Measurements from ENCODE around the gene LMTK3.
A peak's percentile ranks its signal among the peaks of the same experiment; 100 is the strongest.
"Not testable (repeated sequence)": the region's sequence is repeated elsewhere in the genome, so short reads cannot be mapped to it uniquely, and the experiment has no call there.

LMTK3 gene

GRCh38 chr19:48487544-48487943, 24.1 kb downstream of the LMTK3 start:
- no peak for DNase-seq

- DNase-seq, result not testable (repeated sequence)
Measured at GRCh38 chr19:48486706-48487105, 24.9 kb downstream of the LMTK3 start.

GRCh38 chr19:48484931-48485612, 26.6 kb downstream of the LMTK3 start:
- no peak for DNase-seq

GRCh38 chr19:48484247-48484893, 27.3 kb downstream of the LMTK3 start:
- DNase-seq, result no peak

- no peak for DNase-seq
Measured at GRCh38 chr19:48483301-48483700, 28.3 kb downstream of the LMTK3 start.

- no peak for DNase-seq
Measured at GRCh38 chr19:48481846-48482639, 29.6 kb downstream of the LMTK3 start.

- DNase-seq, result peak; percentile 53
Measured at GRCh38 chr19:48480558-48481500, 30.8 kb downstream of the LMTK3 start.

- no peak for DNase-seq
Measured at GRCh38 chr19:48480183-48480557, 31.5 kb downstream of the LMTK3 start.

- DNase-seq, result no peak
Measured at GRCh38 chr19:48479686-48480085, 31.9 kb downstream of the LMTK3 start.

GRCh38 chr19:48478339-48479256, 33.0 kb downstream of the LMTK3 start:
- no peak for DNase-seq

- DNase-seq, result no peak
Measured at GRCh38 chr19:48477698-48478338, 33.8 kb downstream of the LMTK3 start.

GRCh38 chr19:48477067-48477685, 34.5 kb downstream of the LMTK3 start:
- no peak for DNase-seq

- DNase-seq, result no peak
Measured at GRCh38 chr19:48476176-48476575, 35.5 kb downstream of the LMTK3 start.

- DNase-seq, result no peak
Measured at GRCh38 chr19:48475369-48476068, 36.1 kb downstream of the LMTK3 start.

GRCh38 chr19:48474084-48474592, 37.5 kb downstream of the LMTK3 start:
- no peak for DNase-seq

GRCh38 chr19:48473161-48473966, 38.3 kb downstream of the LMTK3 start:
- DNase-seq, result no peak

GRCh38 chr19:48471836-48472235, 39.8 kb downstream of the LMTK3 start:
- DNase-seq, result no peak

- DNase-seq, result no peak
Measured at GRCh38 chr19:48470856-48471255, 40.8 kb downstream of the LMTK3 start.
